ENCODE results near the gene AMACR. TPM values are rescaled to one million over a fixed set of nuclear protein-coding genes. Genes with fewer than 3 reads are reported as not detected.

AMACR gene
- total and polyA plus RNA-seq, 9 of the 15 experiments (the other 6 are each of a cell fraction or from before 2014, with no cell fraction given) = 0.72 to 4.6 (median 4.0) TPM

DNA sequence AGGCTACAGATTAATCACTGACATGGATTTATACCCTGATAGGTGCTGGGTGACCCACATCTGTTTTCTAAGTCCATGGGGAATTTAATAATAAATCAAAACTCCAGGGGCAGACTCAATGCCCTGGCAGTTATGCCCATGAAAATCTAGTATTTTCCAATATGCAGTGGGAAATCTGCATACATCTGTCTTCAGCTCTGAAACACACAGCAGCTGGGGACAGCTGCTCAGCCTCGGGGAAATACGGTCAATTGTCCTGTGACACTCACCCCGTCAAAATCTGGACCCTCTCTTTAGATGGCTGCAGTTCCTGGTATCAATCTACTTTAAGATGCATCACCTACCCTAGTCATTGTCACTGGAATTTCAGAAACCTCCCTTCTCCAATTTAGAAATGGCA is 47.8 kb upstream of the AMACR start (continued):
- no peak for TF ChIP-seq DNMT1 (IDR thresholded peaks at IDR 0.05)
- no peak for TF ChIP-seq ELK3 (CRISPR knock-in tag; IDR thresholded peaks at IDR 0.05)
- no peak for TF ChIP-seq RAD21 (CRISPR knock-in tag; conservative IDR thresholded peaks at IDR 0.05 in 1 of 2, IDR thresholded peaks at IDR 0.05 in 1 of 2)
- no peak for TF ChIP-seq SMARCE1 (IDR thresholded peaks at IDR 0.05)
- no peak for TF ChIP-seq RBM25 (IDR thresholded peaks at IDR 0.05; ENCODE audit: low read depth, low read length, severe bottlenecking)
- no peak for TF ChIP-seq ZNF584 (CRISPR knock-in tag; IDR thresholded peaks at IDR 0.05; ENCODE audit: low read depth)
- no peak for TF ChIP-seq ZBTB34 (CRISPR knock-in tag; IDR thresholded peaks at IDR 0.05)

DNA sequence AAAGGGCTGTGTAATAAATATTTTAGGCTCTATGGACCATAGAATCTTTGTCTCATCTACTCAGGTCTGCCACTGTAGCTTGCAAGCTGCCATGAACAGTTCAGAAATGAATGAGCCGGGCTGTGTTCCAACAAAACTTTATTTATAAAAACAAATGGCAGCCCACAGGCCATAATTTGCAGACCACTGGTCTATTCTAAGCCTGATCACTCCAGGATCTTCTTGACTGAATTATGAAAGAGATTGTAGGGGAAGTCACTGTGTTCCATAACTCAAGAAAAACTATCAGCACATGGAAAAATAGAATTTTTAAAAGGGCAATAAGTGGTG is 46.5 kb upstream of the AMACR start:
- intact Hi-C loops (cut with micrococcal nuclease) = no loop called here
- WGBS (ENCODE audit: insufficient coverage, low coverage, missing lambda C conversion rate) = 0% methylated on average over 1 of the region's 1 CpG
- Histone ChIP-seq H3K36me3 (ENCODE audit: control insufficient read depth, insufficient read depth, low read length) (no peaks in the 10 kb centered on the region), H2AFZ (ENCODE audit: low read depth, low read length) (no peak overlapping the region), H3K9me3 (replicated peaks; ENCODE audit: control insufficient read depth, insufficient read depth, low read depth, low read length) (no peaks in the 10 kb centered on the region), H3K4me3 (no peak overlapping the region), H3K9me1 (ENCODE audit: control insufficient read depth, insufficient read depth, low read length) (no peaks in the 10 kb centered on the region), H3K4me1 (replicated peaks in 1 of 2; ENCODE audit: control insufficient read depth in 2 of 2, insufficient read depth in 2 of 2, low read length in 2 of 2) (no peaks in the 10 kb centered on the region), H3K27ac (ENCODE audit: extremely low read depth, low read depth, low read length) (no peak overlapping the region), H3K4me2 (ENCODE audit: insufficient read depth, low read length) (no peak overlapping the region), H3K79me2 (ENCODE audit: control insufficient read depth, insufficient read depth, low read length) (no peaks in the 10 kb centered on the region), H3K27me3 (ENCODE audit: control insufficient read depth in 2 of 2, insufficient read depth in 2 of 2, low read length in 2 of 2) (no peaks in the 10 kb centered on the region), H4K20me1 (replicated peaks; ENCODE audit: control insufficient read depth, insufficient read depth, low read length) (no peaks in the 10 kb centered on the region), H3K9ac (ENCODE audit: insufficient read depth in 1 of 2, low read depth in 2 of 2, low read length in 2 of 2) (no peak overlapping the region)
- no peak for DNase-seq (ENCODE audit: extremely low read depth in 1 of 4, low spot score in 3 of 4)
- POLR2A ChIA-PET = no interaction called here
- CTCF ChIA-PET (ENCODE audit: low intra/inter-chr PET ratio) = no interaction called here
- no peak for ATAC-seq
- FAIRE-seq = no peak
- in situ Hi-C loops (cut with MboI) = no loop called here
- BruUV-seq (replicated peaks) = no TSS peak
- TF ChIP-seq MEIS2 (IDR thresholded peaks at IDR 0.05; ENCODE audit: partially characterized antibody) (no peak), ZNF282 (CRISPR knock-in tag; IDR thresholded peaks at IDR 0.05) (no peak)
- TF ChIP-seq, protein P1, sequence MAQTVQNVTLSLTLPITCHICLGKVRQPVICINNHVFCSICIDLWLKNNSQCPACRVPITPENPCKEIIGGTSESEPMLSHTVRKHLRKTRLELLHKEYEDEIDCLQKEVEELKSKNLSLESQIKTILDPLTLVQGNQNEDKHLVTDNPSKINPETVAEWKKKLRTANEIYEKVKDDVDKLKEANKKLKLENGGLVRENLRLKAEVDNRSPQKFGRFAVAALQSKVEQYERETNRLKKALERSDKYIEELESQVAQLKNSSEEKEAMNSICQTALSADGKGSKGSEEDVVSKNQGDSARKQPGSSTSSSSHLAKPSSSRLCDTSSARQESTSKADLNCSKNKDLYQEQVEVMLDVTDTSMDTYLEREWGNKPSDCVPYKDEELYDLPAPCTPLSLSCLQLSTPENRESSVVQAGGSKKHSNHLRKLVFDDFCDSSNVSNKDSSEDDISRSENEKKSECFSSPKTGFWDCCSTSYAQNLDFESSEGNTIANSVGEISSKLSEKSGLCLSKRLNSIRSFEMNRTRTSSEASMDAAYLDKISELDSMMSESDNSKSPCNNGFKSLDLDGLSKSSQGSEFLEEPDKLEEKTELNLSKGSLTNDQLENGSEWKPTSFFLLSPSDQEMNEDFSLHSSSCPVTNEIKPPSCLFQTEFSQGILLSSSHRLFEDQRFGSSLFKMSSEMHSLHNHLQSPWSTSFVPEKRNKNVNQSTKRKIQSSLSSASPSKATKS (CRISPR knock-in tag; IDR thresholded peaks at IDR 0.05) = no peak

Measured in K562 (cell line).